Measurements from ENCODE around the gene SDK1. TPM values are rescaled to one million over a fixed set of nuclear protein-coding genes. Genes with fewer than 3 reads are reported as not detected.

SDK1 gene
- total RNA-seq, 1 experiment from 2014 or later: 7.1 TPM

- peaks cover 3% of the 10 kb centered on the region for H3K27me3 Mint-ChIP-seq (ENCODE audit: insufficient read depth, unreplicated experiment)
- no TSS peak for BruUV-seq (replicated peaks)
- no peaks in the 10 kb centered on the region for H3K27me3 ChIP-seq (replicated peaks; ENCODE audit: control insufficient read depth, insufficient read depth, low read length)
- H3K36me3 ChIP-seq (ENCODE audit: control insufficient read depth, insufficient read depth, low read length): no peaks in the 10 kb centered on the region
- H3K4me1 Mint-ChIP-seq (ENCODE audit: low read depth, unreplicated experiment): no peaks in the 10 kb centered on the region
- TF ChIP-seq CTCF (IDR thresholded peaks at IDR 0.05; ENCODE audit: insufficient read depth in 1 of 2, low read depth in 1 of 2, low read length in 1 of 2, severe bottlenecking in 1 of 2, unreplicated experiment in 1 of 2): peak; percentile 66 to 82
- POLR2A ChIA-PET: no interaction called here
- H3K4me1 ChIP-seq: no peaks in the 10 kb centered on the region
- CTCF ChIA-PET: no interaction called here
- no peaks in the 10 kb centered on the region for H3K36me3 Mint-ChIP-seq (ENCODE audit: insufficient read depth, unreplicated experiment)
- H3K9me3 Mint-ChIP-seq (ENCODE audit: unreplicated experiment): no peaks in the 10 kb centered on the region
- no peak overlapping the region for H3K4me3 Mint-ChIP-seq (ENCODE audit: unreplicated experiment)
- DNase-seq: peak in 1 of 2 experiments; percentile 47
- H3K9me3 ChIP-seq: no peaks in the 10 kb centered on the region
- intact Hi-C loops (cut with micrococcal nuclease; ENCODE audit: unreplicated experiment): loop anchor here (1.0 to 2.0 kb wide), 3 partner anchors 202 to 1011 kb away; partner anchors contain the start of gene SDK1
- H3K27ac Mint-ChIP-seq (ENCODE audit: unreplicated experiment): no peak overlapping the region
- no peak overlapping the region for H3K4me3 ChIP-seq (ENCODE audit: low read depth, low read length)
These were observed 596.6 kb downstream of the SDK1 start for GRCh38 chr7:3897430-3898372.

- Histone ChIP-seq H3K9me3 (no peaks in the 10 kb centered on the region), H3K36me3 (ENCODE audit: control insufficient read depth, insufficient read depth, low read length) (no peaks in the 10 kb centered on the region), H3K4me1 (no peaks in the 10 kb centered on the region), H3K4me3 (ENCODE audit: low read depth, low read length) (no peak overlapping the region), H3K27me3 (replicated peaks; ENCODE audit: control insufficient read depth, insufficient read depth, low read length) (no peaks in the 10 kb centered on the region)
- TF ChIP-seq CTCF (IDR thresholded peaks at IDR 0.05; ENCODE audit: insufficient read depth in 1 of 2, low read depth in 1 of 2, low read length in 1 of 2, severe bottlenecking in 1 of 2, unreplicated experiment in 1 of 2): no peak
- no TSS peak for BruUV-seq (replicated peaks)
- Mint-ChIP-seq H3K4me1 (ENCODE audit: low read depth, unreplicated experiment) (no peaks in the 10 kb centered on the region), H3K9me3 (ENCODE audit: unreplicated experiment) (no peaks in the 10 kb centered on the region), H3K27me3 (ENCODE audit: insufficient read depth, unreplicated experiment) (peaks cover 3% of the 10 kb centered on the region), H3K36me3 (ENCODE audit: insufficient read depth, unreplicated experiment) (no peaks in the 10 kb centered on the region), H3K4me3 (ENCODE audit: unreplicated experiment) (no peak overlapping the region), H3K27ac (ENCODE audit: unreplicated experiment) (no peak overlapping the region)
- intact Hi-C loops (cut with micrococcal nuclease; ENCODE audit: unreplicated experiment): no loop called here
- CTCF ChIA-PET: no interaction called here
- POLR2A ChIA-PET: no interaction called here
- DNase-seq: no peak
These were observed 598.5 kb downstream of the SDK1 start for GRCh38 chr7:3899559-3899991.

GRCh38 chr7:3908153-3908552 lies 607.1 kb downstream of the SDK1 start:
- ChIA-PET POLR2A (no interaction called here), CTCF (no interaction called here)
- Mint-ChIP-seq H3K27ac (ENCODE audit: unreplicated experiment) (no peak overlapping the region), H3K36me3 (ENCODE audit: insufficient read depth, unreplicated experiment) (peaks cover 11% of the 10 kb centered on the region), H3K27me3 (ENCODE audit: insufficient read depth, unreplicated experiment) (no peaks in the 10 kb centered on the region), H3K4me1 (ENCODE audit: low read depth, unreplicated experiment) (no peaks in the 10 kb centered on the region), H3K4me3 (ENCODE audit: unreplicated experiment) (no peak overlapping the region), H3K9me3 (ENCODE audit: unreplicated experiment) (peaks cover 6% of the 10 kb centered on the region)
- TF ChIP-seq CTCF (IDR thresholded peaks at IDR 0.05; ENCODE audit: insufficient read depth in 1 of 2, low read depth in 1 of 2, low read length in 1 of 2, severe bottlenecking in 1 of 2, unreplicated experiment in 1 of 2): no peak
- BruUV-seq (replicated peaks): no TSS peak
- intact Hi-C loops (cut with micrococcal nuclease; ENCODE audit: unreplicated experiment): no loop called here
- no peaks in the 10 kb centered on the region for H3K36me3 ChIP-seq (ENCODE audit: control insufficient read depth, insufficient read depth, low read length)
- DNase-seq: no peak
- H3K9me3 ChIP-seq: no peaks in the 10 kb centered on the region
- no peaks in the 10 kb centered on the region for H3K27me3 ChIP-seq (replicated peaks; ENCODE audit: control insufficient read depth, insufficient read depth, low read length)
- H3K4me3 ChIP-seq (ENCODE audit: low read depth, low read length): no peak overlapping the region
- no peaks in the 10 kb centered on the region for H3K4me1 ChIP-seq

Data from Caco-2 (cell line).